Loucy (cell line): Measurements from ENCODE around the gene PHACTR1.

Experiments used
- EZH2phosphoT487 ChIP-seq: fragments of 200-600 bp; IDR thresholded peaks from 2 replicates; pipeline ENCODE4 v1.6.1; 2018; ENCODE audit warnings: antibody characterized with exemption, mild to moderate bottlenecking, moderate library complexity, borderline replicate concordance
- TF ChIP-seq, protein P1 (sequence below): fragments of 200-600 bp; sonication (generic); conservative IDR thresholded peaks from 2 replicates; pipeline ENCODE4 v1.5.1; 2014; ENCODE audit warnings: mild to moderate bottlenecking, antibody characterized with exemption, low read length

DNA sequence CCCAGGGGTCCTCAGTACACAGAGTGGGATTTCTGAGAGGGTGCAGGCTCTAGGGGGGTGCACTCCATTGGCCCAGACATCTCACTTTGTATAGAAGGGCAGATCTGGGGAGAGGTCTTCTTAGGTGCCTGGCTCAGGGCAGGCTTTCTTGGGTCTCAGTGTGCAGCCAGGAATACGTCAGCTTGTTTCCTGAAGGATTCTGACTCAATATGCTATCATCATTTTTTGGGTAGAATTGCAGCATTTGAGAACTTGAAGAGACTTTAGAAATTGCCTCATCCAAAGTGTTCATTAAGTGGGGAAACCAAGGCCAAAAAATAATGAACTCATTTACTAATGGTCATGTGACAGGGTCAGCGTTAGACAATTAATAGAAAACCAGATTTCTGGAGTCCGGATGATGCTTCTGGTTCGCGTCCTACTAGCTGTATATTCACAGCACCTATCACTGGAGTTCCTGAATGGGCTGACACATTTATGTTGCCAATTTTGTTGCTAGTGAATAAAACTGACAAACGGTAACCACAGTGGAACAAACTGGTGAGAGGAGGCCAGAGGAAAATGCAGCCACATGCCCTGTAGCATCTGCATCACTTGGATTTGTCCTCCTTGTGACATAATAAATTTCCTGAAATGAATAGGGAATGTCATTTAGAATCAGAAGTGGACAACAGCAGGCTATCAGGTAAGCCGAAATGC is 372.9 kb downstream of the PHACTR1 start:
- TF ChIP-seq, protein P1, sequence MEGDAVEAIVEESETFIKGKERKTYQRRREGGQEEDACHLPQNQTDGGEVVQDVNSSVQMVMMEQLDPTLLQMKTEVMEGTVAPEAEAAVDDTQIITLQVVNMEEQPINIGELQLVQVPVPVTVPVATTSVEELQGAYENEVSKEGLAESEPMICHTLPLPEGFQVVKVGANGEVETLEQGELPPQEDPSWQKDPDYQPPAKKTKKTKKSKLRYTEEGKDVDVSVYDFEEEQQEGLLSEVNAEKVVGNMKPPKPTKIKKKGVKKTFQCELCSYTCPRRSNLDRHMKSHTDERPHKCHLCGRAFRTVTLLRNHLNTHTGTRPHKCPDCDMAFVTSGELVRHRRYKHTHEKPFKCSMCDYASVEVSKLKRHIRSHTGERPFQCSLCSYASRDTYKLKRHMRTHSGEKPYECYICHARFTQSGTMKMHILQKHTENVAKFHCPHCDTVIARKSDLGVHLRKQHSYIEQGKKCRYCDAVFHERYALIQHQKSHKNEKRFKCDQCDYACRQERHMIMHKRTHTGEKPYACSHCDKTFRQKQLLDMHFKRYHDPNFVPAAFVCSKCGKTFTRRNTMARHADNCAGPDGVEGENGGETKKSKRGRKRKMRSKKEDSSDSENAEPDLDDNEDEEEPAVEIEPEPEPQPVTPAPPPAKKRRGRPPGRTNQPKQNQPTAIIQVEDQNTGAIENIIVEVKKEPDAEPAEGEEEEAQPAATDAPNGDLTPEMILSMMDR, result no peak
- no peak for TF ChIP-seq EZH2phosphoT487
